ENCODE measurements around the gene PDGFD. TPM values are rescaled to one million over a fixed set of nuclear protein-coding genes. Genes with fewer than 3 reads are reported as not detected.

Gene PDGFD
- total RNA-seq, 1 experiment from 2014 or later: 2.6 TPM

DNA sequence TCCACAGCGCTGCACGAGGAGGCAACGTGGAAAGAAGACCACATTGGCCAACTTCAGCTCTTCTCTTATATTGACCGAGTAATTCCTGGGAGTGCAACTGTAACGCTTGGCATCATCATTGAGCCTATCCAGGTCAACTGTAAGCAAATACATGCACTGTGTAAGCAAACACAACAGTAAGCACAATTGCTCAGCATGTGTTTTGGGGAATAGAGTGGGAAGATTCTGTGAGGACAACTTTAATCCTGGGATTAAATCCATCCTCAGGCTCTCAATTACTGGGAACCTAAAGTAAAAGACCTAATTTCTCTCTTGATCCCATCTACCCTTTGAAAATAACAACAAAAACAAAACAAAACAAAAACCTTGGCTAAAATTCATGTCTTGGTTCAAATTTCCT, 237.0 kb downstream of the PDGFD start (continued):
- TF ChIP-seq TCF7 (CRISPR knock-in tag; IDR thresholded peaks at IDR 0.05; ENCODE audit: low read depth): no peak
- no peak for TF ChIP-seq ZNF232 (CRISPR knock-in tag; IDR thresholded peaks at IDR 0.05)
- TF ChIP-seq, protein P1, sequence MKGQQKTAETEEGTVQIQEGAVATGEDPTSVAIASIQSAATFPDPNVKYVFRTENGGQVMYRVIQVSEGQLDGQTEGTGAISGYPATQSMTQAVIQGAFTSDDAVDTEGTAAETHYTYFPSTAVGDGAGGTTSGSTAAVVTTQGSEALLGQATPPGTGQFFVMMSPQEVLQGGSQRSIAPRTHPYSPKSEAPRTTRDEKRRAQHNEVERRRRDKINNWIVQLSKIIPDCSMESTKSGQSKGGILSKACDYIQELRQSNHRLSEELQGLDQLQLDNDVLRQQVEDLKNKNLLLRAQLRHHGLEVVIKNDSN (CRISPR knock-in tag; IDR thresholded peaks at IDR 0.05): no peak
- TF ChIP-seq SMAD4 (CRISPR knock-in tag; IDR thresholded peaks at IDR 0.05): no peak
- TF ChIP-seq, protein P2, sequence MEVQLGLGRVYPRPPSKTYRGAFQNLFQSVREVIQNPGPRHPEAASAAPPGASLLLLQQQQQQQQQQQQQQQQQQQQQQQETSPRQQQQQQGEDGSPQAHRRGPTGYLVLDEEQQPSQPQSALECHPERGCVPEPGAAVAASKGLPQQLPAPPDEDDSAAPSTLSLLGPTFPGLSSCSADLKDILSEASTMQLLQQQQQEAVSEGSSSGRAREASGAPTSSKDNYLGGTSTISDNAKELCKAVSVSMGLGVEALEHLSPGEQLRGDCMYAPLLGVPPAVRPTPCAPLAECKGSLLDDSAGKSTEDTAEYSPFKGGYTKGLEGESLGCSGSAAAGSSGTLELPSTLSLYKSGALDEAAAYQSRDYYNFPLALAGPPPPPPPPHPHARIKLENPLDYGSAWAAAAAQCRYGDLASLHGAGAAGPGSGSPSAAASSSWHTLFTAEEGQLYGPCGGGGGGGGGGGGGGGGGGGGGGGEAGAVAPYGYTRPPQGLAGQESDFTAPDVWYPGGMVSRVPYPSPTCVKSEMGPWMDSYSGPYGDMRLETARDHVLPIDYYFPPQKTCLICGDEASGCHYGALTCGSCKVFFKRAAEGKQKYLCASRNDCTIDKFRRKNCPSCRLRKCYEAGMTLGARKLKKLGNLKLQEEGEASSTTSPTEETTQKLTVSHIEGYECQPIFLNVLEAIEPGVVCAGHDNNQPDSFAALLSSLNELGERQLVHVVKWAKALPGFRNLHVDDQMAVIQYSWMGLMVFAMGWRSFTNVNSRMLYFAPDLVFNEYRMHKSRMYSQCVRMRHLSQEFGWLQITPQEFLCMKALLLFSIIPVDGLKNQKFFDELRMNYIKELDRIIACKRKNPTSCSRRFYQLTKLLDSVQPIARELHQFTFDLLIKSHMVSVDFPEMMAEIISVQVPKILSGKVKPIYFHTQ (CRISPR knock-in tag; IDR thresholded peaks at IDR 0.05): no peak
- TF ChIP-seq EMX1 (CRISPR knock-in tag; IDR thresholded peaks at IDR 0.05): no peak
- TF ChIP-seq ZNF263 (CRISPR knock-in tag; IDR thresholded peaks at IDR 0.05; ENCODE audit: low read depth): no peak
- TF ChIP-seq, protein P3, sequence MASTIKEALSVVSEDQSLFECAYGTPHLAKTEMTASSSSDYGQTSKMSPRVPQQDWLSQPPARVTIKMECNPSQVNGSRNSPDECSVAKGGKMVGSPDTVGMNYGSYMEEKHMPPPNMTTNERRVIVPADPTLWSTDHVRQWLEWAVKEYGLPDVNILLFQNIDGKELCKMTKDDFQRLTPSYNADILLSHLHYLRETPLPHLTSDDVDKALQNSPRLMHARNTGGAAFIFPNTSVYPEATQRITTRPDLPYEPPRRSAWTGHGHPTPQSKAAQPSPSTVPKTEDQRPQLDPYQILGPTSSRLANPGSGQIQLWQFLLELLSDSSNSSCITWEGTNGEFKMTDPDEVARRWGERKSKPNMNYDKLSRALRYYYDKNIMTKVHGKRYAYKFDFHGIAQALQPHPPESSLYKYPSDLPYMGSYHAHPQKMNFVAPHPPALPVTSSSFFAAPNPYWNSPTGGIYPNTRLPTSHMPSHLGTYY (CRISPR knock-in tag; IDR thresholded peaks at IDR 0.05): no peak
- TF ChIP-seq TP53 (CRISPR knock-in tag; IDR thresholded peaks at IDR 0.05): no peak
- TF ChIP-seq, protein P4, sequence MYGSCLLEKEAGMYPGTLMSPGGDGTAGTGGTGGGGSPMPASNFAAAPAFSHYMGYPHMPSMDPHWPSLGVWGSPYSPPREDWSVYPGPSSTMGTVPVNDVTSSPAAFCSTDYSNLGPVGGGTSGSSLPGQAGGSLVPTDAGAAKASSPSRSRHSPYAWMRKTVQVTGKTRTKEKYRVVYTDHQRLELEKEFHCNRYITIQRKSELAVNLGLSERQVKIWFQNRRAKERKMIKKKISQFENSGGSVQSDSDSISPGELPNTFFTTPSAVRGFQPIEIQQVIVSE (CRISPR knock-in tag; IDR thresholded peaks at IDR 0.05; ENCODE audit: borderline replicate concordance): no peak
- TF ChIP-seq TEAD1 (CRISPR knock-in tag; IDR thresholded peaks at IDR 0.05): no peak

DNA sequence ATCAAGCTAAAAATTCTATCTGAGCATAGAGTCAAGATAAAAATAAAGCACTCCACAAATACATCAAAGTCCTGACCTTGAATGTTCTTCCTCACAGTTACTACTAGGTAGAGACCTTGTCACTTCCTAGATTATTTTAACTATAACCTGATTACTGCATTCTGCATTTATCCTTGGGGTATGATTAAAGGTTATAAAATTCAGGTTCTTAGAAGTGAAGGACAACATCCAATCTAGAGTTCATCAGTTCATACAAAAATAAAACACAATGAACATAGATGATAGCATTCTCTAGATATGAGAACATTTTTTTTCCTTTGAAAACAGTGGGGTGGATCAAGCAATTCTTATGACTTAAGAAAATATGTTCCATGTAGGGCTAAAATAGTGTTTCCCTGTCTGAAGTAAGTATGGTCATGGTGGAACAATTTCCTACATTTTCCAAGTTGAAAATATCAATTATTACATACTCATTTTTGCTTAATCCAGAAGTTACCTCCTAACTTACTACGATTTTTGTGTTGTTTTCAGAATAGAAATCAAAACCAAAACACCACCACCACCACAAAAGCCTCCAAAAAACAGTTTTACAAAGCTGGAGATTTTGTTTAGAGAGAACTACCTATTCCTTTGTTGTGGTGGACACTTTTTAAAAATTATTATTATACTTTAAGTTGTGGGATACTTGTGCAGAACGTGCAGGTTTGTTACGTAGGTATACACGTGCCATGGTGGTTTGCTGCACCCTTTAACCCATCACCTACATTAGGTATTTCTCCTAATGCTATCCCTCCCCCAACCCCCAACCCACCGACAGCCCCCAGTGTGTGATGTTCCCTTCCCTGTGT, 239.6 kb downstream of the PDGFD start:
- POLR2A ChIA-PET: no interaction called here
- no peaks in the 10 kb centered on the region for H3K27me3 Mint-ChIP-seq (ENCODE audit: low read depth)
- TF ChIP-seq ZNF317 (CRISPR knock-in tag; IDR thresholded peaks at IDR 0.05; ENCODE audit: borderline replicate concordance, low read depth) (no peak), MYBL2 (CRISPR knock-in tag; IDR thresholded peaks at IDR 0.05) (no peak), SOX15 (CRISPR knock-in tag; IDR thresholded peaks at IDR 0.05) (no peak), GRHL2 (CRISPR knock-in tag; IDR thresholded peaks at IDR 0.05; ENCODE audit: insufficient replicate concordance, severe bottlenecking) (no peak)
- TF ChIP-seq, protein P5, sequence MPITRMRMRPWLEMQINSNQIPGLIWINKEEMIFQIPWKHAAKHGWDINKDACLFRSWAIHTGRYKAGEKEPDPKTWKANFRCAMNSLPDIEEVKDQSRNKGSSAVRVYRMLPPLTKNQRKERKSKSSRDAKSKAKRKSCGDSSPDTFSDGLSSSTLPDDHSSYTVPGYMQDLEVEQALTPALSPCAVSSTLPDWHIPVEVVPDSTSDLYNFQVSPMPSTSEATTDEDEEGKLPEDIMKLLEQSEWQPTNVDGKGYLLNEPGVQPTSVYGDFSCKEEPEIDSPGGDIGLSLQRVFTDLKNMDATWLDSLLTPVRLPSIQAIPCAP (CRISPR knock-in tag; IDR thresholded peaks at IDR 0.05): no peak
- TF ChIP-seq, protein P6, sequence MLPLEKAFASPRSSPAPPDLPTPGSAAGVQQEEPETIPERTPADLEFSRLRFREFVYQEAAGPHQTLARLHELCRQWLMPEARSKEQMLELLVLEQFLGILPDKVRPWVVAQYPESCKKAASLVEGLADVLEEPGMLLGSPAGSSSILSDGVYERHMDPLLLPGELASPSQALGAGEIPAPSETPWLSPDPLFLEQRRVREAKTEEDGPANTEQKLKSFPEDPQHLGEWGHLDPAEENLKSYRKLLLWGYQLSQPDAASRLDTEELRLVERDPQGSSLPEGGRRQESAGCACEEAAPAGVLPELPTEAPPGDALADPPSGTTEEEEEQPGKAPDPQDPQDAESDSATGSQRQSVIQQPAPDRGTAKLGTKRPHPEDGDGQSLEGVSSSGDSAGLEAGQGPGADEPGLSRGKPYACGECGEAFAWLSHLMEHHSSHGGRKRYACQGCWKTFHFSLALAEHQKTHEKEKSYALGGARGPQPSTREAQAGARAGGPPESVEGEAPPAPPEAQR (CRISPR knock-in tag; IDR thresholded peaks at IDR 0.05): no peak
- H3K9me3 Mint-ChIP-seq: no peaks in the 10 kb centered on the region
- H3K4me1 Mint-ChIP-seq: peaks cover 10% of the 10 kb centered on the region
- peak overlapping the region; percentile 14; the same call in 1 of the 2 replicates for H3K27ac Mint-ChIP-seq
- ATAC-seq (no peak), DNase-seq (ENCODE audit: low spot score) (no peak)
- CTCF ChIA-PET: interaction anchor here (0.7 kb wide), 1 partner anchor 242 kb away, joined by 3 read pairs; no protein-coding TSS in a partner anchor
- no peak overlapping the region for H3K4me3 Mint-ChIP-seq
- H3K36me3 Mint-ChIP-seq: no peaks in the 10 kb centered on the region

Measured in WTC11 (cell line).